SH-SY5Y (cell line): ENCODE measurements around the gene AQP3.
"Not testable (repeated sequence)": the region's sequence is repeated elsewhere in the genome, so short reads cannot be mapped to it uniquely, and the experiment has no call there.

ENCODE experiments used
- GATA2 ChIP-seq: IDR thresholded peaks from 2 replicates; pipeline ENCODE4 v1.6.1; 2011; ENCODE audit warnings: mild to moderate bottlenecking, low read depth, low read length
- GATA3 ChIP-seq: IDR thresholded peaks from 2 replicates; pipeline ENCODE4 v1.6.1; 2011; ENCODE audit warnings: low read depth, mild to moderate bottlenecking, low read length, moderate library complexity

Gene AQP3

DNA sequence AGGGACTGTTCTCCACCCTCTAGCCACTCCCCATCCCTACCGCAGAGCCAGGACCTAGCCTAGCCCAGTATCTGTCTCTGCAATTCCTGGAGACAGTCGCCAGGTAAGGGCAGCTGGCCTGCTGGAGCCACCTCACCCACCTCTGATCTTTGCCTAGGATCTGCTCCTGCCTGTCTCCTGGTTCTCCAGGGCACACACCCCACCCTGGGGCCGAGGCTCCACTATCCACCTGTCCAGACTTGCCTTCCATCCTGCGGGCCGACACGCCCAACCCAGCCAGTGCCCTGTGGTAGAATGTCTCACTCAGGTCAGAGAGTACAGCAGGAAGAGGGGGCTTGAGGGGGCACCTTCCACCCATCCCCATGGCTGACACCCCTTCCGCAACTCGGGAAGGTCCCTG lies 29.3 kb downstream of the AQP3 start:
- no peak for TF ChIP-seq GATA2
- no peak for TF ChIP-seq GATA3

DNA sequence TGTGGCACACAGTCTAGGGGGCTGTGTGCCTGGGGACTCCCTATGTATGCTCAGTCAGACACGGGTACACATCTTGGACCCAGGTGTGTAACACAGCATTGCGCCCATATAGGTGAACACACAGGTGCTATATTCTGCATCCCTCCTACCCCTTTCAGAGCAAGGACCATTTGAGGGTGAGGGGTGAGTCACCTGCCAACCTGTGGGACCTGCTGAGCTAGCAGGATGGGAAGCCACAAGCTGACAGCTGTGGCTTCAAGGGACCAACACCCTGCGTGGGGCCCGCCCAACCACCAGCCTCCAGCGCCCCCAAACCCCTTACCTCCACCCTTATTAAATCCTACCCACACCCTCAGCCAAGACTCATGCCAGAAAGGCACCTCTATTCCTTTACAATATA lies 30.4 kb downstream of the AQP3 start:
- TF ChIP-seq GATA2 (no peak), GATA3 (no peak)

DNA sequence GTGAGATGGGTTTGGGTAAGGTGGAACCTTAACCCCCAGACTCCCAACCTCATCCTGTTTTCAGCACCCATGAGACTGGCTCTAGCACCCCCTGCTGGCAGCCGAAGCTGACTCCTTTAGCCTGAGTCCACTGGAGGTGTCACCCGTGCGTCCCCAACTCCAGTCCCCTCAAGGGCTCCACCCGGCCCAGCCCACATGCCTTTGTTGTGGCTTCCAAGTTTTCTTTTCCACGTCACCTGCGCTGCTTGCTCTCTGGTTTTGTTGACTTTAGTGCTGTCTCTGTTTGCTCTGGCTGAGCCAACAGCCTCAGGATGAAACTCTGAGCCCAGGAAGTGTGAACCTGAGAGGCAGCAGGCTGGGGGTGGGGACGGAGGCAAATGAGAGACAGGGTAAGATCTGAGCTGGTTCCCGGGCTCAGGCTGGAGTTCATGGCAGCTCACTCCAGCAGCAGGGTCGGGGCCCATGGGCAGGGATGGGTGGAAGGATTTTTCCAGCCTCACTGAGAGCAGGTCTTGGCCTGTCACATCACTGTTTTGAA lies 31.8 kb downstream of the AQP3 start:
- no peak for TF ChIP-seq GATA3
- TF ChIP-seq GATA2: no peak

DNA sequence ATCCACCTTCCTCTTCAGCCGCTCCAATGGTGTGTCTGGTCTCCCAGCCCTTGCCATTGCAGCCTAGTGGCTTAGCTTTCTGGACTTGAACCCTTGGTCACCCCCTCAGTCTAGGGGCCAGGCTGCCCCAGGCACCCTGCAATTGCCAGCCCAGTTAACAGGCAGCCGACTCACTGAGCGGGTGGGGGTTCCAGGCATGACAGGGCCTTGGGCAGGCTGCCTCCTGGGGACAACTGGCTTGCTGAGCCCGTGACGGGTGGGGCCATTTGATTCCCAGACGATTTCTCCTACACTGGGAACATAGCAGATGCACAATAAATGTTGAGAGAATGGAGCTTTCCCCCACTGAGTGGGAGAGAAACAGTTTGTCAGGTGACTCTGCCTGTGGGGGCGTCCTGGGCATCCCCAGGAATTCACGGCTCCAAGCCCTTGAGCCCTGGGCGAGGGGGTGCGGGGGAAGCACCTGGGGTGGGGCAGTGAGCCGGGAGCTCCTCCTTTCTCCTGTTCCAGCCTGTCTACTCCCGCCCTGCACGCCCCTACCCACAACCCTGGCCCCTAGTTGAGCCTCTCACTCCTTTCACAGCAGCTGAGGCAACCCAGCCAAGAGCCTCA lies 32.4 kb downstream of the AQP3 start:
- no peak for TF ChIP-seq GATA3
- TF ChIP-seq GATA2: no peak

DNA sequence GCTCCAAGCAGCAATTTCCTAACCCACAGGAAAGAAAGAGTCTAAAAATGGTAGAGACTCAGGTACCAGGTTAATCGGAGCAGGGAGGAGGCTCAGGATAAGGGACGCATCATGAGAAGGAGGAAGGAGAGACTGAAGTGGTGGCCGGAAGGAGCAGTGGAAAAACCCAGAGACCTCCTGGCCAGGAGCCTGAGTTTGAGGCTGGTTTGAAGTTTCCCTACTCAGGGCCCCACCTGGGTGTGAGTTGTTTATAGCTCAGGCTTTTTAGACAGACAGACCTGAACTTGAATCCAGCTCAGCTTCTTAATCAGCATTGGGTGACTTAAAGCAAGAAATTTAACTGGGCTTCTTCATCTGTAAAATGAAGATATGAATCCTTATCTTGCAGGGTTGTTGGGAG lies 33.1 kb downstream of the AQP3 start:
- TF ChIP-seq GATA2: no peak
- TF ChIP-seq GATA3: no peak

DNA sequence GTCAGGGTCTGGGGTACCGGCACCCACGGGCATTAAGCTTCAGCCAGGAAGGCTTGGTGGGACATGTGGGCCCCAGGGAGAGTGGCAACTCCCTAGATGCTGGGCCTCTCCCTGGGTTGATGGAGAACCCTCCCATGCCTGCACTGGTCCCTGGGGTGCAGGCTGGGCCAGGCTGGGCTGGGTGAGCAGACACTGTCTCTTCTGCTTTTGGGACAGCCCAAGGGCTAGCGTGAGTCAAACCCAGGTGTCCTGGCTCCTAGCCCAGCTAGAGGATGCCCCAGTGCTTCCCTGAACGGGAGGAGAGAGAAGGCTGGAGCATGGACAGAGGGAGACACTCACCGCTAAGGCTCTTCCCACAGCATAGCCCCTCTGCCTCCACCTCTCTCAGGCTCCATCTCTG lies 39.3 kb downstream of the AQP3 start:
- TF ChIP-seq GATA3: no peak
- no peak for TF ChIP-seq GATA2

DNA sequence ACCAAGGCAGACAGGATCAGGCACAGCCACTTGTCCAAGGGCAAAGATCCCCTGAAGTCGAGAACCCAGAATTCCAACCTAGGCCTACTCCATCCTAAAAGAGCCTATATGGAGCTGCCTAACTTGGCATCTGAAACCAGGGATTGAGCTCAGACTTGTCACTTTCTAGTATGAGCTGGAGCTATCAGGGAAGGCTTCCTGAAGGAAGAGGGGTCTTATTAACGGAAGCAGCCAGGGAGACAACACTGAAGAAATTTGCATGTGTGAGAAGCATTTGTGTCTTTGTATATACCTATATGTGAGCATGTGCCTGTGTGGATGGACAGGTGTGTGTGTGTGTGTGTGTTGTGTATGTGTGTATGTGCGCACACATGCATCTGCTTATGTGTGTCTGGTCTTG lies 40.3 kb downstream of the AQP3 start:
- TF ChIP-seq GATA2 (no peak), GATA3 (no peak)

DNA sequence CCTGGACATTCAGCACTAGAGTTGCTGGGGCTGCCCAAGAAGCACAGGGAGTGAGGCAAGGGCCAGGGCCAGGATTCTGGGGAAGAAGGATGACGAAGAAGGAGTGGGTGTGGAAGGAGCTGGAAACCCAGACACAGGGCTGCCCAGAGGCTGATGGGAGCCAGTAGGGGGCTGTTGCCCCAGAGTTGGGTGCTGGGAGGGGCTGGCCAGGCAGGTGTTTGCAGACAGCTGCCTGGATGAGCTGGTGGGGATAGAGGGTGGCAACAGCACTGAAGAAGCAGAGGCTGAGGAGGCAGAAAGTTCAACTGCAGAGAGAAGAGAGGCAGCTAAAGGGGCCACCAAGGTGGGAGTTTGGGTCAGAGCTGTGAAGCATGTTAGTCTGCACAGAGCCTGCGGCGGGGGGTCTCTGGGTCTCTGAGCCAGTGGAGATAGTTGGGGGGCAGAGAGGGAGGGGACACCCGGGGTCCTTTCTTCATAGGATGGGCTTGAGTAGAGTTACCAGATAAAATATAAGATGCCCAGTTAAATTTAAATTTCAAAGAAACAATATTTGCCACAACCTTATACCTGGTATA lies 42.5 kb downstream of the AQP3 start:
- no peak for TF ChIP-seq GATA2
- no peak for TF ChIP-seq GATA3

DNA sequence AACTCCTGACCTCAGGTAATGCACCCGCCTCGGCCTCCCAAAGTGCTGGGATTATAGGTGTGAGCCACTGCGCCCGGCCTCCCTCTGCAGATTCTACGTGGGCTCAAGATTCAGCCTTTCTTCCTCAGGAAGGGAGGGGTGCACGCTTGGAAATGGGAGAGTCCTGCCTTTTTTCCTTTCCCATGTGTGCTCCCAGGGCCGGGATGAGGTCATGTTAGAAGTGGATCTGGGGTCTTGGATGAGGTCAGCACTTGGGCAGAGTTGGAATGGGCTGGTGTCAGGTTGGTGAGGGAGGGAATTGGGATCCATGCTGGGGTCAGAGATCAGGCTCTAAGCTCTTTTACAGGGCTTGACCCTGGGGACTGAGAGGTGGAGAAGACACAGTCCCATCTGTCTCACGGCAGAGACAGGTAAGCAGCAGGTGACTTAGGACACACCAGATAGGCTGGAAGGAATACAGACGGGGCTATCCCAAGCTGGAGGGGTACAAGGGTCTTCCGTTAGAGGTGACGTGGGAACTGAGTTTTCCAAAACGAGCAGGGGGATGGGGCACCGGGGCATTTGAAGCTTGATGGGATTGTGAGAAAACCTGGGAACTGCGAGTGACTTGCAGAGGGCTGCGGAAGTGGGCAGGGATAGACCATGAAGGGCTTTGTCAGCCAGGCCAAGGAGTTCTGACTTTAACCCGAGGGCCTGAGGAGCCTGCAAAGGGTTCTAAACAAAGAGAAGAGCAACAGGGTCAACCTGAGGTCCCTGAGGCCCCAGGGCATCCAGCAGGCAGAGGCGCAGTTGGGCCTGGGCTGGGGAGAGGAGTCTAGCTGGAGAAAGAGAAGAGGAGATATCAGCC lies 43.2 kb downstream of the AQP3 start:
- TF ChIP-seq GATA2 (no peak), GATA3 (no peak)

DNA sequence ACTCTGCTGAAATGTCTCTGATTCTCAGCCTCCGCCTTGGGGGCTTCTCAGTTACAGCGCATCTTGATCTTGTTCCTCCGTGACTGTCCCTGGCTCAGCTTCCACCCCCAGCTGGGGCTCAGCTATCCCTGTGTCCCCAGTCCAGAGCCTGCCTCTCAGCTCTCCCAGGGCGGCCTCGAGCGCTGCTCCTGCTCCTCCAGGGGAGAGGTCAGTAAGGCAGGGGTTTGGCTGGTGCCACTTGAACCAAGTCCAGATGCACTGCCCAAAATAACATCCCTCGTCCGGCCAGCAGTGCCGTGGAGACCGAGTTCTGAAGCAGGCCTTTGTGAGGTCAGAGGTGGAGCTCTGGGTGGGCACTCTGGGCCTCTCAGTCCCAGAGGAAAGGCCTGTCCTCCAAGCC lies 45.0 kb downstream of the AQP3 start, which contains the start of gene AQP7:
Gene AQP7 (minus strand): TSS at position 198 of the 400 bp plus-strand sequence. CDS start 1,306 bp downstream, outside the sequence.
- not testable (repeated sequence) for TF ChIP-seq GATA3, GATA2

DNA sequence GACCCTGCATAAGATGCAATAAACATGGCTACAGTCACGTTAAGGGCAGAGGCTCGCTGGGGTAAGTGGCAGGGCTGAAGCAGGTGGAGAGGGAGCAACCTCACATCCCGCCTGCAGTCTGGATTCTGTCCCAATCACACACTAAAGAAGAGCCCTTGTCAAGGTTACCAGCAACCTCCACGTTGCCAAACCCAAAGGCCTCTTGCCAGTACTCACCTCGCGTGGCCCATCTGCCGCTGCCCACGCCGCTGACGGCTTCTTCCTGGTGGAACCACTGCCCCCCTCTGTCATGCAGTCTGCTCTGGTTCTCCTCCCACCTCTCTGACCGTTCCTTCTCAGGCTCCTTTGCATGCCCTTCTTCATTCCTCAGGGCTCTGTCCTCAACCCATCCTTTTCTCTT lies 53.8 kb downstream of the AQP3 start:
- TF ChIP-seq GATA2: no peak
- TF ChIP-seq GATA3: no peak
